Nucleus accumbens (tissue), 56 donors: ENCODE measurements around the gene LTO1.

Experiments
- DNase-seq, 56 donors: peaks; one replicate each; lab custom pipeline; 2025; lab: John Stamatoyannopoulos, UW

Gene LTO1

DNA sequence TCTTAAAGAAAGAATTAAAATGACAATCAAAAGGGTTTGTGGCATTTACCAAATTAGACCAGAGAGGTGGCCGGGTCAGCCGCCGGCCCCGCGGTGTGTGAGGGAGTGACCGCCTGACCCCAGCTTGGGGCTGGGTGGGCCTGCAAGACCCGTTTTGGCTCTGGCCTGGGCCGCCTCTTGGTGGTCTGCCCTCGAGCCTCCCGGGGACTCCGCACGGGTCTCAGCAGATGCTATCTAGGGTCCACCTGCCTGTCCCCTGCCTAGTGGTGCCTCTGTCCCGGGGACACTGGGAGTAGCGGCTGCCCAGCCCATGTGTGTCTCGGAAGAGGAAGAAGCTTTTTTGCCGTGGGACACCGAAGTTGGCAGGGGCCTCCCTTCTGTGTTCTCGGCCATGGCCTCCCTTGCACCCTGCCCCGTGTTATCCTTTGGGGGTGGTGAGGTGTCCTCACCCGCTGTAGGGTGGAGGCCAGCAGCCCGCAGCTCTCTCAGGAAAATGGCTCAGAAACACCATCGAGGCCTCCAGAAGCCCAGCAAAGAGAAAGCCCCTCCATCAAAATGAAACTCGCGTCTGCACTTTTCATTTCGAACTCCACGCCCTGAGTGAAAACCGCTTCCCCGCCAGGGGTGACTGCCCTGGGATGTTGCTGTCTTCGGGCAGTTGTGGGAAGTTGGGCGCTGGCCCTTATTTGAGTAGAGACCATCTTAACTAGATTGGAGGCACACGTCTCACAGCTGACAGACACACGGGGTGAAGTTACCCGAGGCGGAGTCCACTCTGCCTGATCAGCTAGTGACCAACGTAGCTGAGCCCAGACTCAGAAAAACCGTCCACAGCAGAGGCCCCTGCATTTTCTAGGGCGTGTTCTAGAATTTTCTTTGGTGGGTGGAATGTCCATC is 26.2 kb downstream of the LTO1 start:
- no peak for DNase-seq

DNA sequence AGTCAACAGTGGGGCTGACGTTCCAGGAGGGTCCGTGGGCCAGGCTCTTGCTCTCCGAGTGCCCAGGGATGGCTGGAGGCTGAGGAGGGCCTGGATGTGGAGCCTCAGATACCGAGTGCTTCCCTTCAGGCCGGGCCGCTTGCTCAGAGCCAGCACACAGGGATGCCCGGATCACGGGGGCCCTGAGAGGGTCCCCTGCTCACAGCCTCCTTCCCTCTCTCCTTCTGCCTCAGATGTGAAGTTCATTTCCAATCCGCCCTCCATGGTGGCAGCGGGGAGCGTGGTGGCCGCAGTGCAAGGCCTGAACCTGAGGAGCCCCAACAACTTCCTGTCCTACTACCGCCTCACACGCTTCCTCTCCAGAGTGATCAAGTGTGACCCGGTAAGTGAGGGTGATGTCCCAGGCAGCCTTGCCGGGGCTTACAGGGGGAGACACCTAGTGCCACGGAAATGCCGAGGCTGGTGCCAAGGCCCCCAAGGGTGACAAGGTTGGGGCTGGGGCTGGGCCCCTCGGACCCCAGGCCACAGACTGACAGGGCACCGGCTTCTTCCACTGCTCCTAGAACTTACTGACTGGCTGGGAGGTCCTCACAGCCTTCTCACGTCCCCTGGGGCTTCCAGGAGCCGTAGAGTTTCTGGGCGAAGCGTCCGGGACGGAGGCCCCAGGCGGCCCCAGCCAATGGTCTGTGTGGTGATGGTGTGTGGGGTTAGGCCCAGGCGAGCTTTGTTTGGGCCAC is 27.2 kb downstream of the LTO1 start:
- no peak for DNase-seq

GRCh38 chr11:69647390-69647748 is 27.8 kb downstream of the LTO1 start:
- DNase-seq, result no peak

- no peak for DNase-seq
Observed at GRCh38 chr11:69646493-69647389, 28.4 kb downstream of the LTO1 start.

GRCh38 chr11:69645801-69646492 is 29.2 kb downstream of the LTO1 start:
- no peak for DNase-seq

DNA sequence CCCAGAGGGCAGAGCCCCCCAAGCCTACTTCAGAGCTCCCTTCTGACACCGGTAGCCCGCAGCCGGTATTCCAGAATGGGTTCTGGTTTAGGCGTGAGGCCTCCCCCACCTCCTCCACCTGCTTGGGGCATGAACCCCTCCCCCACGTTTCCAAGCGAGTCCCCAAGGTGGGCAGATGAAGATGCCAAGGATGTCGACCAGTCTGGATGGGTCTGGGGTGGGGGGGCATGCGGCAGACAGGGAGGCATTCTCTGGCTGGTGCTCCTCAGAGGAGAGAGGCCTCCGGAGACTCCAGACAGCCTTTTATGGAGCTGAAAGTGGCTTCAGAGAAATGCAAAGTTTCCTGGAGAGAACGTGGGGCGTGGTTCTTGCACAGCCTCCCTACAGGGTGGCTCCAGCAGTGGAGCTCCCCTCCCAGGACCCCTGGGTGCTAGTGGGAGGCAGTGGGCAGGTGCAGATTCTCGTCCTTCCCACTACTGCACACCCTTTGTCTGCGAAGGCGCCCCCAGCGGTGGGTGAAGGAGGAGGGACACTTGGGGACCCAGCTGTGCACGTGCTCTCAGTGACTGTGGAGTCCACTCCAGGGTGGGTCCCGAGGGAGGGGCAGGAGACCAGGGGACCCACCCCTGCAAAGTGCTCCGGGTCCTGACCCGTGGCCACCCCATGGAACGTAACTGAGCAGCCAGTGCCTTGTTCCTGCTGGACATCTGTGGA is 30.0 kb downstream of the LTO1 start:
- no peak for DNase-seq

DNA sequence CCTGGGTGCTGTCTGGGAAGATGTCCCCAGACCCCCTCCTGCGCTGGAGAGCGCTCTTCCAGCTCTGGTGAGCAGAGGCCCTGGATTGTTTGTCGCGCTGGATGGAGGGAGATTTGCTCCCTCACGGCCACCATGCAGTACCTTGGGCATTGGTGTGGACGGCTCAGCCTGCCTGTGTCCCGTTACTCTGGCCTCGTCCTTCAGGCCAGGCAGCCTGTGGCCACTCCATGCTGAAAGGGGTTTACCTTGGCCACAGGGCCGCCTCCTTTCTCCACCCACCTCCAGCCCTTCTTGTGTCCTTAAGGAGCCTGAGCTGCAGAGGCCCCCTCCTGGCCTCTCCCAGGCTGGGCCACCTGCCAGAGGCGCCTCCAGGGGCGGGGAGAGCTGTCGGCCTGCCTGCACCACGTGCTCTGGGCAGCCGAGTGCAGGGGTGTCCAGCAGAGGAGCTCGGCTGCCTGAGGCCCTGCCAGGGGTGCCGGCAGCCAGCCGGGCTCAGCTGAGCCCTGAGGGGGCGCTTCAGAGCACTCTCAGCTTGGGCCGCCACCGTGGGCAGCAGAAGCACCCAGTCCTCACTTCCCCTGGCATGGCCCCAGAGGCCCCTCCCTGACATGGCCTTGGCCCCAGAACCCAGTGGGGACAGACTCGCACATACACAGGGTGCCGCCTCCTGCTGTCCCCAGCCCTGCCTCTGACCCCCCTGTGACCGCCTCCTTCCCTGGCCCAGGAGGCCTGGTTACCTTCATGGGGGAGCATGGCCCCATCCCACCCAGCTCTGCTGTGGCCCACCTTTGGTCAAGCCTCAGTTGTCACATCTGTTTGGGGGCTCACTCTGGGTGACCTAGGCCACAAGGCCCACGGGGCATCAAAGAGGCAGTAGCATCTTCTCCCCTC is 30.8 kb downstream of the LTO1 start:
- peak in 27 of 56 donors; percentile 8 to 74 (median 23) for DNase-seq

- DNase-seq, result no peak
Observed at GRCh38 chr11:69643646-69644045, 31.5 kb downstream of the LTO1 start.

DNA sequence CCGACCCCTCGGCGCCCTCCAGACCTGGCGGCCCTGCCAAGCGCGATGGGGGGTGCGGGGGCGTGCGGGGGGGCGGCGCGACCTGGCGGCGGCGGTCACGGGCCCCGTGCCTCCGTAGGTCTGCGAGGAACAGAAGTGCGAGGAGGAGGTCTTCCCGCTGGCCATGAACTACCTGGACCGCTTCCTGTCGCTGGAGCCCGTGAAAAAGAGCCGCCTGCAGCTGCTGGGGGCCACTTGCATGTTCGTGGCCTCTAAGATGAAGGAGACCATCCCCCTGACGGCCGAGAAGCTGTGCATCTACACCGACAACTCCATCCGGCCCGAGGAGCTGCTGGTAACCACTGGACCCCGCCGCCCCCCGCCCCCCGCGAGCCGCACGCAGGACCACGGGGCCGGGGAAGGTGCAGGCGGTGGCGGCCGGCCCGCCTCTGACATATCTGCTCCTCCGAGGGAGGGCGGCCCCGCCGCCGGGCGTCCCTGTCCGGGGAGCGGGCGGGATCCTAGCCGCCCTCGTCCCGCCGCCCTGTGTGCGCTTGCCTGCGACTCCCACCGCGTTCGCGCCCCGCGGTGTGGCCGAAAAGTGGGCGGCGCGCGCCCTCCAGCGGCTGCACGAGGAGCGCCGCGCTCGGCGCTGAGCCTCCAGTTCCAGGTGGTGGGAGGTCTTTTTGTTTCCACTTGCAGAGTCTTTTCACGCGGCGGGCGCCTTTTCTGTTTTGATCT is 32.1 kb downstream of the LTO1 start:
- DNase-seq, result peak in 39 of 56 donors; percentile 6 to 78 (median 43)

DNA sequence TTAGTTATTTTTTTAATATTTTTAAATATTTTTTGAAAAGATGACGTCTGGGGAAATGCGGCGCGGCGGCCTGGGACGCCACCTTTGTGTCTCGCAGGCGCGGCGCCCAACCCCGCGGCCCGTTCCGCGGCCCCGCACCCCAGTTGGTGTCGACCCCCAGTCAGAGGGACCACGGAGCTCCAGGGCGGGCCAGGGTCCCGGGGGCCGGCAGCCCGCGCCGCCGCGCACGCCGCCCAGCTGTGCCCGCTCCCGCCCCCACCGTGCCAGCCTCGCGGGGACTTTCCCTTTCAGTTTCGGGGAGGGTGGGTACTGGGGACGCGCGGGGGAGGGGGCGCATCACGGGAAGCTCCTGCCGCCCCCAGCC is 32.6 kb downstream of the LTO1 start:
- peak in 1 of 56 donors; percentile 32 for DNase-seq

GRCh38 chr11:69641681-69642548 is 33.2 kb downstream of the LTO1 start:
- DNase-seq, result no peak

GRCh38 chr11:69640995-69641581 is 34.1 kb downstream of the LTO1 start, which contains the start of gene CCND1:
CCND1 (plus strand) TSS chr11:69641156; CDS start chr11:69641314, 158 bp downstream.
- DNase-seq, result peak in 19 of 56 donors; percentile 7 to 48 (median 30)

DNA sequence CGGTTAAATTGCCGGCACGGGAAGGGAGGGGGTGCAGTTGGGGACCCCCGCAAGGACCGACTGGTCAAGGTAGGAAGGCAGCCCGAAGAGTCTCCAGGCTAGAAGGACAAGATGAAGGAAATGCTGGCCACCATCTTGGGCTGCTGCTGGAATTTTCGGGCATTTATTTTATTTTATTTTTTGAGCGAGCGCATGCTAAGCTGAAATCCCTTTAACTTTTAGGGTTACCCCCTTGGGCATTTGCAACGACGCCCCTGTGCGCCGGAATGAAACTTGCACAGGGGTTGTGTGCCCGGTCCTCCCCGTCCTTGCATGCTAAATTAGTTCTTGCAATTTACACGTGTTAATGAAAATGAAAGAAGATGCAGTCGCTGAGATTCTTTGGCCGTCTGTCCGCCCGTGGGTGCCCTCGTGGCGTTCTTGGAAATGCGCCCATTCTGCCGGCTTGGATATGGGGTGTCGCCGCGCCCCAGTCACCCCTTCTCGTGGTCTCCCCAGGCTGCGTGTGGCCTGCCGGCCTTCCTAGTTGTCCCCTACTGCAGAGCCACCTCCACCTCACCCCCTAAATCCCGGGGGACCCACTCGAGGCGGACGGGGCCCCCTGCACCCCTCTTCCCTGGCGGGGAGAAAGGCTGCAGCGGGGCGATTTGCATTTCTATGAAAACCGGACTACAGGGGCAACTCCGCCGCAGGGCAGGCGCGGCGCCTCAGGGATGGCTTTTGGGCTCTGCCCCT is 34.7 kb downstream of the LTO1 start:
- peak in 6 of 56 donors; percentile 10 to 48 (median 24) for DNase-seq

- DNase-seq, result no peak
Observed at GRCh38 chr11:69639831-69640230, 35.3 kb downstream of the LTO1 start.

GRCh38 chr11:69638941-69639681 is 36.0 kb downstream of the LTO1 start:
- DNase-seq, result peak in 41 of 56 donors; percentile 2 to 80 (median 48)
